Prostate gland (tissue), 2 donors: ENCODE measurements around the gene ZBTB49. TPM values are rescaled to one million over a fixed set of nuclear protein-coding genes. Genes with fewer than 3 reads are reported as not detected.

ENCODE experiments used
- DNase-seq: peaks from one replicate; pipeline ENCODE4 v3.0.0-alpha.2; 2019; ENCODE audit warnings: low spot score
- H3K27ac ChIP-seq, 2 donors: fragments of 200-600 bp; sonication (generic); 2 replicates each; pipeline ENCODE4 v1.5.1; 2017 to 2019
- H3K27me3 ChIP-seq: fragments of 200-600 bp; sonication (generic); replicated peaks from 2 replicates; pipeline ENCODE4 v1.5.1; 2019; ENCODE audit not compliant: insufficient read depth
- H3K36me3 ChIP-seq, 2 donors: fragments of 200-600 bp; sonication (generic); 1 replicate in 1 of 2; 2 replicates in 1 of 2; pipeline versions ENCODE4 v1.5.1 to v1.8.1; 2017 to 2019
- H3K4me1 ChIP-seq: fragments of 200-600 bp; sonication (generic); replicated peaks from 2 replicates; pipeline ENCODE4 v1.5.1; 2019
- H3K4me3 ChIP-seq, 2 donors: fragments of 200-600 bp; sonication (generic); 2 replicates each; pipeline ENCODE4 v1.5.1; 2017 to 2019
- H3K9me3 ChIP-seq: fragments of 200-600 bp; sonication (generic); 2 replicates; pipeline ENCODE4 v1.5.1; 2017
- POLR2A ChIP-seq: fragments of 450-650 bp; IDR thresholded peaks from one replicate; pipeline ENCODE4 v1.6.1; 2016; ENCODE audit warnings: antibody characterized with exemption, mild to moderate bottlenecking
- POLR2AphosphoS5 ChIP-seq: sonication (generic); formaldehyde crosslinking; IDR thresholded peaks from one replicate; pipeline ENCODE4 v1.6.1; 2017; ENCODE audit warnings: antibody characterized with exemption
- whole genome bisulfite sequencing: methylation state at CpG from one replicate; pipeline ENCODE4 v1.1.5; 2018; 5-methylcytosine and 5-hydroxymethylcytosine counted together
- intact Hi-C: fragments of 100-400 bp; cut with DNase I; formaldehyde crosslinking; loops from one replicate; pipeline ENCODE4 v1.14.2; 2022
- total RNA-seq, 2 donors: library from RNA; depleted of rRNA; stranded (reverse); fragments of >200 nt; gene quantifications; one replicate each; pipeline ENCODE4 v1.1.0, GENCODE V29; 2016
- TF ChIP-seq, protein P1 (sequence below), 4 experiments: fragments of 200-600 bp in 2 of 4; fragments of 450-650 bp in 2 of 4; sonication (generic) in 2 of 4; IDR thresholded peaks; 1 replicate in 3 of 4; 2 replicates in 1 of 4; pipeline ENCODE4 v1.5.1; 2016 to 2019; ENCODE audit warnings: antibody characterized with exemption in 4 of 4, mild to moderate bottlenecking in 2 of 4, moderate library complexity in 2 of 4

The ZBTB49 gene
- total RNA-seq, 2 donors from 2014 or later = 5.1 to 10.3 TPM

DNA sequence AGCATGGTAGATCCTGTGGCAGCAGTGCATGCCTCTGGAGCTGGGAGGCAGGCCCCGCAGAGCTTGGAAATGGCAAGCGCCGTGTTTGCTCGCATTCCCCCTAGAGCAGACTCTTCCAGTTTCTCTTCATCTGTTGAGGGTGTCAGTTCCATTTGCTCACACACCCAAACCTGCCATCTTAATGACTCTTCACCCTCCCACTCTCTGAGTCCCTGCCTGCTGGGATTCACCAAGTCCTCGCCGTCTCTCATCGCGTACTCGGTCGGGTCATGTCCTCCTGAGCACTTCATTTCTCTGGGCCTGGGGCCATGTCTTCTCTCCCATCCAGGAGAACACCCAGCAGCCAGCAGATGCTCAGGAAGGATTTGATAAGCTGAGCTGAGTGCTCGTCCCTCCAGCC, 16.9 kb downstream of the ZBTB49 start:
- 95% methylated on average over 11 of the region's 11 CpGs for WGBS
- Histone ChIP-seq H3K4me1 (no peaks in the 10 kb centered on the region), H3K4me3 (no peak overlapping the region), H3K27ac (no peak overlapping the region), H3K9me3 (no peaks in the 10 kb centered on the region), H3K27me3 (no peaks in the 10 kb centered on the region), H3K36me3 (peaks cover 3 to 5% of the 10 kb centered on the region in 2 donors)
- intact Hi-C loops = no loop called here
- DNase-seq = no peak
- TF ChIP-seq, protein P1, sequence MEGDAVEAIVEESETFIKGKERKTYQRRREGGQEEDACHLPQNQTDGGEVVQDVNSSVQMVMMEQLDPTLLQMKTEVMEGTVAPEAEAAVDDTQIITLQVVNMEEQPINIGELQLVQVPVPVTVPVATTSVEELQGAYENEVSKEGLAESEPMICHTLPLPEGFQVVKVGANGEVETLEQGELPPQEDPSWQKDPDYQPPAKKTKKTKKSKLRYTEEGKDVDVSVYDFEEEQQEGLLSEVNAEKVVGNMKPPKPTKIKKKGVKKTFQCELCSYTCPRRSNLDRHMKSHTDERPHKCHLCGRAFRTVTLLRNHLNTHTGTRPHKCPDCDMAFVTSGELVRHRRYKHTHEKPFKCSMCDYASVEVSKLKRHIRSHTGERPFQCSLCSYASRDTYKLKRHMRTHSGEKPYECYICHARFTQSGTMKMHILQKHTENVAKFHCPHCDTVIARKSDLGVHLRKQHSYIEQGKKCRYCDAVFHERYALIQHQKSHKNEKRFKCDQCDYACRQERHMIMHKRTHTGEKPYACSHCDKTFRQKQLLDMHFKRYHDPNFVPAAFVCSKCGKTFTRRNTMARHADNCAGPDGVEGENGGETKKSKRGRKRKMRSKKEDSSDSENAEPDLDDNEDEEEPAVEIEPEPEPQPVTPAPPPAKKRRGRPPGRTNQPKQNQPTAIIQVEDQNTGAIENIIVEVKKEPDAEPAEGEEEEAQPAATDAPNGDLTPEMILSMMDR (IDR thresholded peaks at IDR 0.05) = no peak
- TF ChIP-seq POLR2AphosphoS5 (no peak), POLR2A (no peak)

DNA sequence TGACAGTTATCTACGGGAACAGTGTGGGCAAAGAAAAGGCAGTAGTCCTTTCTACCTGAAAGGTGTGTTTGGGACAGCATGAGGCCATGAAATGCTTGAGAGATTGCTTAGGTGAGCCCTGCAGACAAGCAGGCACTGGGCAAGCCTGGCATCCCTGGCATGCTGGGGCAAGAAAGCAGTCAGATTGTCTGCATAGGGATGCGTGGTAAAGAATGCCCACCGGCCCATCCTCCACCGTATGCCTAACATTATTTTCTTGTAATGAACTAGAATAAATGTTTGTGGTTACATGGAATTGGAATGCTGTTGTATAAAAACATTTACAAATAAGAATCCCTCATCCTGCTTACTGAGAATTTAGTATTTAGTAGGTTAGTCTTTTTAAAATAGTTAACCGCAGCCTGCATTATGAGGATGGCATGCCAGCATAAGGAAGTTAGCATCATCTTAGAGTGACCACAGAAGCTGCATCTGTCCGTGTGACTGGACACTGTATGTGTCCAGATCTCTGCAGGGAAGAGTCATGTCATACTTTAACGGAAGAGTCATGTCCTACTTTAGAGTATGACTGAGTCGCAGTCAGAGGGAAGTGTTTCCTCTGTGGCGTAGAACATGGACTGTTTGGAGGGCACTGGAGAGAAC, 18.9 kb downstream of the ZBTB49 start:
- H3K4me3 ChIP-seq = no peak overlapping the region
- peaks cover 0 to 3% of the 10 kb centered on the region in 2 donors for H3K36me3 ChIP-seq
- intact Hi-C loops = no loop called here
- H3K4me1 ChIP-seq = no peaks in the 10 kb centered on the region
- 63% methylated on average over 9 of the region's 9 CpGs for WGBS
- DNase-seq = no peak
- TF ChIP-seq, protein P1 (IDR thresholded peaks at IDR 0.05) = no peak
- TF ChIP-seq POLR2AphosphoS5 (no peak), POLR2A (no peak)
- no peak overlapping the region for H3K27ac ChIP-seq
- no peaks in the 10 kb centered on the region for H3K9me3 ChIP-seq
- H3K27me3 ChIP-seq = no peaks in the 10 kb centered on the region

DNA sequence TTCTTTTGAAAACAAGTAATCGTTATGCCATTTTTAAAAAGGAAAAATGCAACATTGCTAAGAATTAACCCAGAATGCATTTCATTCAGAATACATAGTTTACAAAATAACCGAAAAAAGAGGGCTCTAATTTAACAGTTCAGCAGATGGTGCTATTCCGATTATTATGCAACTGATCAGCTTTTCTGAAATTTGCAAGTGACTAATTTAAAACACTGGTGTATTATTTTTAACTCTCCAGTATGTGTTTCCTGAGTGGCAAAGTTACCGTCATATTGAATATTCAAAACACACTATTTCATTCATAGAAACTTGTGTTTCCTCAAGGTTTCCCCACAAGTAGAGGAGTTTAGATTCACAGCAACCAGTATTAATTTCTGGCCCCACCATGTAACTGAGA, 21.1 kb downstream of the ZBTB49 start:
- intact Hi-C loops = no loop called here
- TF ChIP-seq, protein P1 (IDR thresholded peaks at IDR 0.05) = no peak
- no peak for TF ChIP-seq POLR2A
- no peak for TF ChIP-seq POLR2AphosphoS5
- no peak overlapping the region for H3K4me3 ChIP-seq
- peaks cover 0 to 3% of the 10 kb centered on the region in 2 donors for H3K36me3 ChIP-seq
- 90% methylated on average over 4 of the region's 4 CpGs for WGBS
- no peak for DNase-seq
- no peaks in the 10 kb centered on the region for H3K9me3 ChIP-seq
- H3K27ac ChIP-seq = no peak overlapping the region
- H3K4me1 ChIP-seq = no peaks in the 10 kb centered on the region
- H3K27me3 ChIP-seq = no peaks in the 10 kb centered on the region

DNA sequence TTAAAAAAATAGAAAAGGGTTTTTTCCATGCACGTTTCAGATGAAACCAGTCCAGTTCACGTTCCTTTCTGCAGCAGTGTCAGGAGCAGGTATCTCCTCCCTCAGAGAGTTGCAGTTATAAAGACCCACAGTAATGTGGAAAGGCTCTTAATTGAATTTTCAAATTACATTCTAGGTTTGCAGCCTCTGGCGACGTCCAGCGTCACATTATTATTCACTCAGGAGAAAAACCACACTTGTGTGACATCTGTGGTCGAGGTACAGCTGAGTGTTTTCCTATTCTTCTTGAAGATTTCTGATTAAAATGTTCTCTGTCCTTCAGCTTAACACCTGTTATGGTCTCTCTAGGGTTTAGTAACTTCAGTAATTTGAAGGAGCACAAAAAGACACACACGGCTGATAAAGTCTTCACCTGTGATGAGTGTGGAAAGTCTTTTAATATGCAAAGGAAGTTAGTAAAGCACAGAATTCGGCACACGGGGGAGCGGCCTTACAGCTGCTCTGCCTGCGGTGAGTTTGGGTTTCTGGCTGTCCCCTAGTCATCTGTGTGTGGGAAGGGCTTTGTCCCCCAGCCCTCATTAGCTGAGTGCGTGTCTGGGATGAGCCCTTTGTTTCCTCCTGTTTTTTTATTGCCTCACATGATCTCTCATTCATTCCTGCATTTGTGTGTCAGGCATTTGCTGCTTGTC, 25.6 kb downstream of the ZBTB49 start:
- Histone ChIP-seq H3K27me3 (no peaks in the 10 kb centered on the region), H3K27ac (no peak overlapping the region), H3K9me3 (no peaks in the 10 kb centered on the region), H3K36me3 (no peaks in the 10 kb centered on the region), H3K4me1 (no peaks in the 10 kb centered on the region), H3K4me3 (no peak overlapping the region)
- WGBS = 88% methylated on average over 12 of the region's 12 CpGs
- intact Hi-C loops = no loop called here
- DNase-seq = no peak
- TF ChIP-seq POLR2AphosphoS5 (no peak), POLR2A (no peak)
- TF ChIP-seq, protein P1 (IDR thresholded peaks at IDR 0.05) = no peak

DNA sequence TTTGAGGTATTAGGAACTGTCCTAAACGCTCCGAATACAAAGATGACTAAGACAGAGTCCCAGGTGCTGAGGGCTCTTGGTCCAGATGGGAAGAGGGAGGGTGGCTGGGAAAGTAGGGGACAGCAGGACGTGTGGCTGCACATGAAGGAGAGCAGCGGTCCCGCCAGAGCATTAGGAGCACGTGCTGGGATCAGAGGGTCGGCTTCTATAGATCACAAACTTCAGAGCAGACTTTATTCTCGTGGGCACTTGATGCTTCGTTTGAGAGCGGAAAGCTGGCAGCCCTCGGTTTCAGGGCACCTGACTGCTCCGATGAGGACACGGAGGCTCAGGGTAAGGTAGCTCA, 26.1 kb downstream of the ZBTB49 start:
- Histone ChIP-seq H3K4me1 (no peaks in the 10 kb centered on the region), H3K4me3 (no peak overlapping the region), H3K36me3 (no peaks in the 10 kb centered on the region), H3K27ac (no peak overlapping the region), H3K9me3 (no peaks in the 10 kb centered on the region), H3K27me3 (no peaks in the 10 kb centered on the region)
- WGBS = 83% methylated on average over 13 of the region's 13 CpGs
- no peak for DNase-seq
- intact Hi-C loops = no loop called here
- TF ChIP-seq POLR2A = no peak
